HG03342 (cell line): Measurements from ENCODE around the gene TRIM27.
"Not testable (repeated sequence)": the region's sequence is repeated elsewhere in the genome, so short reads cannot be mapped to it uniquely, and the experiment has no call there.

Experiments used
- ATAC-seq: cut with Tn5 transposase; IDR thresholded peaks from one replicate; pipeline ENCODE4 v1.9.1; 2021; ENCODE audit warnings: mild to moderate bottlenecking, moderate library complexity; ENCODE audit not compliant: unreplicated experiment

The TRIM27 gene

DNA sequence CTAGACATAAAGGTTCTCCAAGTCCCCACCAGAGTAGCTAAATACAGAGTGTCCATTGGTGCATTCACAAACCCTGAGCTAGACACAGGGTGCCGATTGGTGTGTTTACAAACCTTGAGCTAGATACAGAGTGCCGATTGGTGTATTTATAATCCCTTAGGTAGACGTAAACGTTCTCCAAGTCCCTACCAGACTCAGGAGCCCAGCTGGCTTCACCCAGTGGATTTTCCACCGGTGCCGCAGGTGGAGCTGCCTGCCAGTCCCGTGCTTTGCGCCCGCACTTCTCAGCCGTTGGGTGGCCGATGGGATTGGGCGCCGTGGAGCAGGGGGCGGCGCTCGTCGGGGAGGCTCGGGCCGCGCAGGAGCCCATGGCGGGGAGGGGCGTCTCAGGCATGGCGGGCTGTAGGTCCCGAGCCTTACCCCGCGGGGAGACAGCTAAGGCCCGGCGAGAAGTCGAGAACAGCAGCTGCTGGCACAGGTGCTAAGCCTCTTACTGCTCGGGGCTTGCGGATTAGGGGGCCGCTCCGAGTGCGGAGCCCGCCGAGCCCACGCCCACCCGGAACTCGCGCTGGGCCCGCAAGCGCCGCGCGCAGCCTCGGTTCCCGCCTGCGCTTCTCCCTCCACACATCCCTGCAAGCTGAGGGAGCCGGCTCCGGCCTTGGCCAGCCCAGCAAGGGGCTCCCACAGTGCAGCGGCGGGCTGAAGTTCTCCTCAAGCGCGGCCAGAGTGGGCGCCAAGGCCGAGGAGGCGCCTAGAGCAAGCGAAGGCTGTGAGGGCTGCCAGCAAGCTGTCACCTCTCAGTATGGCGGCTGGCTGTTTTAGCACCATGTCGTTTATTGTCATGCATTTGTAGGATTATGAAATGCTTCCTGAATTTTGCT lies 57.3 kb downstream of the TRIM27 start:
- ATAC-seq: not testable (repeated sequence)

- no peak for ATAC-seq
Measured at GRCh38 chr6:28865401-28866204, 58.2 kb downstream of the TRIM27 start.

- no peak for ATAC-seq
Measured at GRCh38 chr6:28864326-28864923, 59.4 kb downstream of the TRIM27 start.

- peak; percentile 42 for ATAC-seq
Measured at GRCh38 chr6:28863604-28864325, 60.0 kb downstream of the TRIM27 start.

- no peak for ATAC-seq
Measured at GRCh38 chr6:28862077-28862476, 61.7 kb downstream of the TRIM27 start.

DNA sequence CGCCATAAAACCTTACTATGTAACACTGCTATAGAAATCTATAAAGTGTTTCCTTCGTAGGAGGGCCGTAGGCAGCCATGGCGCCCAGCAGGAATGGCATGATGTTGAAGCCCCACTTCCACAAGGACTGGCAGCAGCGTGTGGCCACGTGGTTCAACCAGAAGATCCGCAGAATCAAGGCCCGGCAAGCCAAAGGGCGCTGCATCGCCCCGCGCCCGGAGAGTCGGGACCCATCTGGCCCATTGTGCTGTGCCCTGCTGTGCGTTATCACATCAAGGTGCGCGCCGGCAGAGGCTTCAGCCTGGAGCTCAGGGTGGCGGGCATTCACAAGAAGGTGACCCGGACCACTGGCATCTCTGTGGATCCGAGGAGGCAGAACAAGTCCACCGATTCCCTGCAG lies 62.4 kb downstream of the TRIM27 start:
- ATAC-seq: no peak

GRCh38 chr6:28860581-28860980 lies 63.2 kb downstream of the TRIM27 start:
- no peak for ATAC-seq

DNA sequence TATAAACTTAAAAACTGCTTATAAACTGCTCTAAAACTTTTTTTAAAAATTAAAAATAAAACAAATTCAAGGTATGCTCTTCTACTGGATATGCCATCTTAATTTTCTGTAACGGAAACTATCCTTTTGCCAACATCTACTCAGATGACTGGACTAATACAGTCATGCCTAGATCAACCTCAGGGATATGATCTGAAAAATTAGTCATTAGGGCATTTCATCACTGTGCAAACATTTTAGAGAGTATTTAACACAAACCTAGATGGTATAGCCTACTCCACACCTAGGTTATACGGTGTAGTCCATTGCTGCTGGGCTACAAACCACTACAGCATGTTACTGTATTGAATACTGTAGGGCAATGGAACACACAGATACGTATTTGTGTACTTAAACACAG lies 64.8 kb downstream of the TRIM27 start:
- ATAC-seq: no peak

- ATAC-seq: no peak
Measured at GRCh38 chr6:28856620-28857005, 67.2 kb downstream of the TRIM27 start.

- ATAC-seq: not testable (repeated sequence)
Measured at GRCh38 chr6:28854405-28854804, 69.4 kb downstream of the TRIM27 start.
